Mesodermal cell (in vitro differentiated cells): ENCODE results near the gene LRRC10B.
A peak's percentile ranks its signal among the peaks of the same experiment; 100 is the strongest.

Experiments used
- H3K27ac ChIP-seq: 2 replicates; pipeline ENCODE4 v1.7.0; 2013; ENCODE audit warnings: mild to moderate bottlenecking, low read depth, low read length, moderate library complexity; ENCODE audit not compliant: severe bottlenecking
- H3K36me3 ChIP-seq: 2 replicates; pipeline ENCODE4 v1.7.1; 2013; ENCODE audit warnings: mild to moderate bottlenecking, low read length, moderate library complexity; ENCODE audit not compliant: control insufficient read depth, insufficient read depth
- H3K4me1 ChIP-seq: one replicate; pipeline ENCODE4 v1.7.1; 2013; ENCODE audit warnings: mild to moderate bottlenecking, low read length; ENCODE audit not compliant: insufficient read depth, control insufficient read depth, poor library complexity, severe bottlenecking
- H3K4me3 ChIP-seq: 2 replicates; pipeline ENCODE4 v1.7.0; 2013; ENCODE audit warnings: low read length, control low read depth, mild to moderate bottlenecking; ENCODE audit not compliant: insufficient read depth, poor library complexity, severe bottlenecking; ENCODE audit errors: extremely low read depth
- H3K9me3 ChIP-seq: 2 replicates; pipeline ENCODE4 v1.7.1; 2013; ENCODE audit warnings: mild to moderate bottlenecking, low read length, moderate library complexity; ENCODE audit not compliant: control insufficient read depth
- WGBS, 2 experiments: methylation state at CpG; one replicate each; pipeline ENCODE4 v1.1.5; 2013; ENCODE audit warnings: missing lambda C conversion rate in 2 of 2; ENCODE audit not compliant: insufficient coverage in 2 of 2; 5-methylcytosine and 5-hydroxymethylcytosine counted together

LRRC10B gene

DNA sequence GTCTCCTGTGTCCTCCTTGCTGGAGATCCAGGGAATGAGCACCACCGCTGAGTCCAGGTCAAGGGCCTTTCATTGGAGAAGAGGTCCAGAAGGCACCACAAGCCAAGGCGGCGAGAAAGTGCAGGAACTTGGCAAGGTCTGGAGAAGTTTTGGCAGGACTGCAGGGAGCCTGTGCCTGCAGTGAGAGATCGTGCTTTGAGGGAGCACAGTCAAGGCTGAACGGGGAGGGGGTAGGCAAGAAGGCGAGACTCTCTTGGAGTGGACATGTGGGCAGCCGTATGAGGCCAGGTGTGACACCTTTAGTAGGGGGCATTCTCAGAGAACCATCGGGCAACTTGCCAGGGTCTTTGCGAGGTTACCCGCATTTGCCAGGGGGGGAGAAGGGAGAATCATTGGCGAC is 30.5 kb downstream of the LRRC10B start:
- Histone ChIP-seq H3K27ac (no peak overlapping the region), H3K36me3 (no peaks in the 10 kb centered on the region), H3K4me1 (peaks cover 35% of the 10 kb centered on the region), H3K4me3 (no peak overlapping the region), H3K9me3 (no peaks in the 10 kb centered on the region)
- 96 to 97% methylated on average over 10 to 11 of the region's 11 CpGs for whole genome bisulfite sequencing, 2 experiments

DNA sequence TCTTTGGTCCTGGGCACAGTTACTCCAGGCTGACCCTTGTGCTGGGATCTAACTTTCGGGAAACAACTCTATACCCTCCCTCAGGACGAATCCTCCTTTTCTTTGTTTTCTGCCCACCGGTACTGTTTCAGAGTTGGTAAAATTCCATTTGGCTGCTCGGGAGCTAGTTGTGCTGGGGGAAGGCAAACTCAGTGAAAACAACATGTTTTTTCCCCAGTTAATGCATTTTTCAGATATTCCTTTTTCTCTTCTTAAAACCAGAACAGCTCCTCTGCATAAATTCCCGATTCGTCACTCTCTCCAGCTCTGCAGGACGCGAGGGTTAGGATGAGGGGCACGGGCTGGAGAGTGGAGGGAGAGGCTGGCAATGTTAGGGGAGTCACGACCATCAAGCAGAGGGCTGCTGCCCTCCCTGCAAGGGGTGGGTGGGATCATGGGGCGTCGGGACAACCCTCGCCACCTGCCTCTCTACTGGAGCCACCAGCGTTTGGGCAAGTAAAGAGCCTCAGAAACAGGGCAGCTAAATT is 31.3 kb downstream of the LRRC10B start:
- 52 to 55% methylated on average over 6 to 10 of the region's 14 CpGs for WGBS, 2 experiments
- Histone ChIP-seq H3K27ac (peak overlapping the region; percentile 36), H3K4me1 (peaks cover 35% of the 10 kb centered on the region), H3K9me3 (no peaks in the 10 kb centered on the region), H3K4me3 (no peak overlapping the region), H3K36me3 (no peaks in the 10 kb centered on the region)

DNA sequence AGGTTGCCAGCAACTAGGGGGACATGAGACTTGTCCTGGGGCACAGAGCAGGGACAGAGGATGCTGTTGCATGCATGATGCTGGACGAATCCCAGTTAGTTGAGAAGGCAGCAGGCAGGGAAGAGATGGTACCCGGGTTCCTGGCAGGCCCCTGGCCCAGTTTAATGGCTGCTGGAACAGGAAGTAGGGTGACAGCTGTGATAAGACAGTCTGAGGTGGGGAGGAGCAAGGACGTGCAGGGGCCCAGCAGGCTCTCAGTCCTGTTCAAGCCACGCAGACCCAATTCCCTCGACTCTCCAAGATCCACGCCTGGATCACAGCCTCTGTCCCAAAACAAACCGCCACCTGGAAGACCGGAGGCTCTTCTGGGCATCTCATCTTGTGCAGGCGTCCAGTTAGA is 32.0 kb downstream of the LRRC10B start:
- H3K4me3 ChIP-seq = no peak overlapping the region
- WGBS, 2 experiments = 80 to 81% methylated on average over 9 of the region's 9 CpGs
- no peak overlapping the region for H3K27ac ChIP-seq
- H3K9me3 ChIP-seq = no peaks in the 10 kb centered on the region
- H3K4me1 ChIP-seq = peaks cover 35% of the 10 kb centered on the region
- H3K36me3 ChIP-seq = no peaks in the 10 kb centered on the region

DNA sequence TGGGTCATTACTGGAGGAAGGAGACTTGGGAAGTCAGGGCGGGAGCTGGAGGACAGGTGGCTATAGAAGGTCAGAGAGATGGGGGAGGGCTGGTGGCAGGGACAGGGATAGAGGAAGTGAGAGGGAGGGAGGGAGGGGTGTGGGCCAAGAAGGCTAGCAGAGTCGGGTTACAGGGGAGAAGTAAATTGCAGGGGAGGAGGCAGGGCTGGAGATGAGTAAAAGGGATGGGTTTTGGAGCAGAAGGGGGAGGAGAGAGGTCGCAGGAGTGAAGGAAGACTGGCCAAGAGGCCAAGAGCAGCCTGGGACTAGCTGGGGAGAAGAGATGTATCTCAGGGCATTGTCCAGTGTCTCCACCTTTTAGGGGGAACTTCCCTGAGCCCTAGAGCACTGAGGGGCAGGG is 33.0 kb downstream of the LRRC10B start:
- Histone ChIP-seq H3K27ac (no peak overlapping the region), H3K4me3 (no peak overlapping the region), H3K9me3 (no peaks in the 10 kb centered on the region), H3K36me3 (no peaks in the 10 kb centered on the region), H3K4me1 (peaks cover 35% of the 10 kb centered on the region)
- WGBS, 2 experiments = 12 to 25% methylated on average over 3 of the region's 3 CpGs

DNA sequence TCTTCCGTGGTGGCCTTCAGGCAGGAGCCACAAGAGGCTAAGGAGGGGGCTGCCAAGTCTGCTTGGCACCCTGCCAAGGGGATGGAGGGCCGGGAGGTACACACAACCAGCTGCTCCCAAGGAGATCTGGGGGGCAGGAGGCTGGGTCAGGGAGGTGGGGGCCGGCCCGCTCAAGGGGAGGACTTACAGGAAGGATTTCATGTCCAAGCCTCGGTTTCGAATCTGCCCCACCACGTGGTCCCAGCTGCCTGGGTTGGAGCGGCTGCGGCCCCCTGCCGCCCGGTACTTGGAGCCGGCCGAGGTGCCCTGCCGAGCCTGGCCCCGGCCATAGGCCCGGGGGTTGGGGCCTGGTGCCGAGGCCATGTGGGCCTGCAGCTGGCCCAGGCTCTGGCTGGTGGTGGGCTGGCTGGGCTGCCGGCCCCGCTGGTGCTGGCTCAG is 33.5 kb downstream of the LRRC10B start:
- H3K27ac ChIP-seq = no peak overlapping the region
- H3K9me3 ChIP-seq = no peaks in the 10 kb centered on the region
- H3K4me3 ChIP-seq = no peak overlapping the region
- H3K4me1 ChIP-seq = peaks cover 35% of the 10 kb centered on the region
- H3K36me3 ChIP-seq = no peaks in the 10 kb centered on the region
- 62 to 63% methylated on average over 13 to 19 of the region's 19 CpGs for WGBS, 2 experiments

DNA sequence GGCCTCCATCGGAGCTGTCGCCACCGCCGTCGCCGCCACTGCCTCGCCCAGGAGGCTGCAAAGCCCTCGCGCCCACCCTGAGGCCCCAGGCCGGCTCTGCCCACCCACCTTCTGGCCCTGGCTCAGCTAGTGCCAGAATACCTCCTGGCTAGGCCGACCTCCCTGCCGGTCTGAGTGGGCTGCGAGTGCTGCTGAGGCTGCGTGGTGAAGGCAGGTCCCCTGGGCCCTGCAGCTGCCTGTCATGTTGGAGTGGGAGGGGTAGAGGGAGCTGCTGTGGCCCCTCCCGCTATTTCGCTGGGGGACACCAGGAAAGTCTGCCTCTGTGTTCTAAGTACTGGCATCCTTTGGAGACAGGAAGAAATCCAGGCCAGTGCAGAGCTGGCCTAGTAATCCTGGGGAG is 34.2 kb downstream of the LRRC10B start:
- no peaks in the 10 kb centered on the region for H3K9me3 ChIP-seq
- WGBS, 2 experiments = 81 to 84% methylated on average over 6 to 16 of the region's 16 CpGs

DNA sequence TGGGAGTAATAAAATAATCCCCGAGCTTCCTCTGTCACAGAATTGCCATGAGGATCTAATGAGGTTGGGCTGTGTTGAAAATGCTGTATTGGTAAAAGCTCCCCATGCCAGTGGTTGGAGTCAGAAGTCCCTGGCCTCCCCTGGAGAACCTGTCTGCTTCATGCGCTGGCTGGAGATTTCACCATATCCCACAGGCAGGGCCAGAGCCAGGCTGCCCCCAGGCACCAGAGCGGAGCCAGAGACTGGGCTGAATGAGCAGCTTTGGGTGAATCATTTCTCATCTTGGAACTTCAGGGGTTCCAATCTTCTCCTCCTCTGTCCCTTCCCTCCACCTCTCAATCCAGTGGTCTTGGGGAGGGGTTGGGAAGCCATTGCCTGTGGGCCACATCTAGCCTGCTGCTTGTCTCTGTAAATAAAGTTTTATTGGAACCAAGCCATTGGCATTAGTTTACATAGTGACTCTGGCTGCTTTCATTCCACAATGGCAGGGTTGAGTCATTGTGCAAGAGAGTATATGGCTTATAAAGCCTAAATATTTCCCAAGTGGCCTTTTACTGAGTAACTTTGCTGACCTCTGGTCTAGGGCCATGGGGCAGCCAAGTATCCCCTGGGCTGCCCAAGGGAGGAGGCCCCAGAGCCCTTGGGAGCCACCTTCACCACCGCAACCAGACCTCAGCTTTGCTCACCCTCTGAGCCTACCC is 35.2 kb downstream of the LRRC10B start:
- 84 to 100% methylated on average over 1 to 2 of the region's 4 CpGs for WGBS, 2 experiments
- Histone ChIP-seq H3K27ac (no peak overlapping the region), H3K4me1 (peaks cover 35% of the 10 kb centered on the region), H3K4me3 (no peak overlapping the region), H3K9me3 (no peaks in the 10 kb centered on the region), H3K36me3 (no peaks in the 10 kb centered on the region)

More for the DNA sequence above, 34.2 kb downstream of the LRRC10B start:
- Histone ChIP-seq H3K36me3 (no peaks in the 10 kb centered on the region), H3K4me1 (peaks cover 35% of the 10 kb centered on the region), H3K4me3 (no peak overlapping the region), H3K27ac (no peak overlapping the region)

DNA sequence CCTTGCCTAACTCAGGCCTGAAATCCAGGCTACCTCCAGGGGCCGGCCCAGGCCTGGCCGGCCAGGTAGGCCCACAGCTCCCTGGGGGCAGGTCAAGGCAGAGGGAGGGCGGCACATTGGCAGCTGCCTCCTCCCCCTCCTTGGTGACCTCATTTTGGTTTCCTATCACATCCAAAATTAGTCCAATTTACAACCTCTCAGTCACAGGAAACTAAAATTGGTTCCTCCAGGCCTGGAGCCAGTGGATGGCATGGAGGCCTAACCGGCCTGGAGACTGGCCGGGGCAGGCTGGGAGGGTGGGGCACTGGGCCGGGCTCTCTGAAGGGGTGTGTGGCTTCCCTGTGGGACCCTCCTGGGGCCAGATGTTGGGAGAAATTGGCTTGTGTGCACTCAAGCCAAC is 35.9 kb downstream of the LRRC10B start:
- no peak overlapping the region for H3K27ac ChIP-seq
- 89 to 100% methylated on average over 3 to 6 of the region's 6 CpGs for WGBS, 2 experiments
- no peaks in the 10 kb centered on the region for H3K9me3 ChIP-seq
- H3K4me1 ChIP-seq = peaks cover 31% of the 10 kb centered on the region
- no peak overlapping the region for H3K4me3 ChIP-seq
- H3K36me3 ChIP-seq = no peaks in the 10 kb centered on the region

DNA sequence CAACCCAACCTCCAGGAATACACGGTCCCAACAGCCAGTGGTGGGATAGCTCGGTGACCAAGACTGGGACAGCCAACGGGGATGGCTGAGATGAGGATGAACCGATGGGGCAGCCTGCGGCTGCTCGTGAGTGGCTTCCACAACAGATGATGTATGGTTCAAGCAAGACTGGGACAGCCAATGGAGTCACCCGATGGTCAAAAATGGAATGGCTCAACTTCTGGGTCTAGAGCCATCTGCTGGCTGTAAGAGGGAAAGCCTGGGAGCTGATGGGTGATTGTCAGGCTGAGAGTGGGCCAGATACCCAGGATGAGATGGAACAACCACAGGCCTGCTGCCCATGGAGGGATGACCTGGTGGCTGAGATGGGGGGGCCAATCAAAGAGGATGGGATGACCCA is 36.8 kb downstream of the LRRC10B start:
- Histone ChIP-seq H3K9me3 (no peaks in the 10 kb centered on the region), H3K27ac (no peak overlapping the region), H3K4me1 (peaks cover 22% of the 10 kb centered on the region), H3K36me3 (no peaks in the 10 kb centered on the region), H3K4me3 (no peak overlapping the region)
- WGBS, 2 experiments = 81 to 92% methylated on average over 5 to 7 of the region's 7 CpGs

DNA sequence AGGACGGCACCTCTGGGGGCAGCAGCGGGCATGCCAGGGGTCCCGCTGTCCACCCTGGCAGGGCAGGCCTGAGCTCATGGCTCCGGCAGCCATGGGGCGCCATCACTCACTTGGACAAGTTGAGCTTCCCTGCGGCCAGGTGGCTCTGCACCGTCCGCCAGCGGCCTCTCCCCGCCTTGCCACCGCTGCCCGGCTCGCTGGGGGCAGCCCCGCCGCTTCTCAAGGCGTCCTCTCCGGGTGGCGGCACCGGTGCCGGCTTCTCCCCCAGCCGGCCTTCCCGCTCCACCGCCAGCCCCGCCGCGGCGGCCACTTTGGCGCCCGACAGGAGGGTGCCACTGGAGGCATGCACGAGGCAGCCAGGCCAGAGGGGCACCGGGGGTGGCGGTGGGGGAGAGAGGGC is 37.4 kb downstream of the LRRC10B start:
- 92 to 93% methylated on average over 19 to 32 of the region's 32 CpGs for WGBS, 2 experiments
- Histone ChIP-seq H3K4me3 (no peak overlapping the region), H3K36me3 (no peaks in the 10 kb centered on the region), H3K27ac (no peak overlapping the region), H3K4me1 (peaks cover 16% of the 10 kb centered on the region), H3K9me3 (no peaks in the 10 kb centered on the region)

DNA sequence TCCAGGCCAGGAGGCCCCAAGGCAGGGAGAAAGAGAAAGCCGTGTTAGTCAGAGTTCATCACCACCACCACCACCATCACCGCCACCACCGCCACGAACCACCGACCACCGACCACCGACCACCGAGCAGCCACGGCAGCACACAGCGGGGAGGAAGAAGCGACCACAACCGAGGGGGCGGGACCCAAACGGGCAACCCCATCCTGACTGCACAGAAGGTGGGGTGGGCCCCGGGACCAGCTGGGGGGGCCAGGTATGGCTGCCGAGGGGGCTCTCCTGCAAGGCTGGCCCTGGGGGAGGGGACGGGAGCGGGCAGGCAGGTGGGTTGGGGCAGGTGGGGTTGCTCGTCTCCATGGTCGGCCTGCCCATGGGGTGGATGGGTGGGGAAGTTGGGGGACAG is 38.1 kb downstream of the LRRC10B start:
- WGBS, 2 experiments = 72 to 94% methylated on average over 2 to 7 of the region's 20 CpGs
- no peak overlapping the region for H3K4me3 ChIP-seq
- H3K4me1 ChIP-seq = peaks cover 12% of the 10 kb centered on the region
- H3K27ac ChIP-seq = no peak overlapping the region
- H3K9me3 ChIP-seq = no peaks in the 10 kb centered on the region
- H3K36me3 ChIP-seq = no peaks in the 10 kb centered on the region
